ENCODE measurements around the gene DNAJC1. TPM values are rescaled to one million over a fixed set of nuclear protein-coding genes. Genes with fewer than 3 reads are reported as not detected.
A peak's percentile ranks its signal among the peaks of the same experiment; 100 is the strongest.

Gene DNAJC1
- total and polyA plus RNA-seq, 2 experiments from 2014 or later: 32.6 to 57.1 TPM

DNA sequence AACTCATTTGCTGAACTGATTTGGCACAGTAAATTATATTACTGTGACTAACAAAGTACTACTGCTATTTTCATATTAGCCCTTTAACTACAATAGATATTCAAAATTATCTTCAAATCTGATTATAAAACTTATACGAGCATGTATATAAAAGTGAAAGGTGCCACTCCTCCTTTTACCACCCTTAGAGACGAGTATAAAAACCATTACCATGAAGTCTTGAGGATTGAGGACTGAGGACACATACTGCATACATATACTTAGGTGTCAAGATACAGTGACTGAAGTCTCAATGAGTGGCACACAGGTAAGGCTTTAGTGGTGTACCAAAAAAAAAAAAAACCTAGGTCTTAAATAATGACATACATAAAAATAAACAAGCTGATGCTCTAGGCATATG is 98.6 kb downstream of the DNAJC1 start:
- Histone ChIP-seq H3K27me3 (no peaks in the 10 kb centered on the region), H3K4me1 (ENCODE audit: low read depth) (no peaks in the 10 kb centered on the region), H3K9me3 (ENCODE audit: low read depth) (no peaks in the 10 kb centered on the region), H3K27ac (no peak overlapping the region), H3K36me3 (no peaks in the 10 kb centered on the region), H3K4me3 (no peak overlapping the region)
- no peak for DNase-seq (ENCODE audit: low read depth in 1 of 2, low spot score in 1 of 2)
- TF ChIP-seq, protein P1, sequence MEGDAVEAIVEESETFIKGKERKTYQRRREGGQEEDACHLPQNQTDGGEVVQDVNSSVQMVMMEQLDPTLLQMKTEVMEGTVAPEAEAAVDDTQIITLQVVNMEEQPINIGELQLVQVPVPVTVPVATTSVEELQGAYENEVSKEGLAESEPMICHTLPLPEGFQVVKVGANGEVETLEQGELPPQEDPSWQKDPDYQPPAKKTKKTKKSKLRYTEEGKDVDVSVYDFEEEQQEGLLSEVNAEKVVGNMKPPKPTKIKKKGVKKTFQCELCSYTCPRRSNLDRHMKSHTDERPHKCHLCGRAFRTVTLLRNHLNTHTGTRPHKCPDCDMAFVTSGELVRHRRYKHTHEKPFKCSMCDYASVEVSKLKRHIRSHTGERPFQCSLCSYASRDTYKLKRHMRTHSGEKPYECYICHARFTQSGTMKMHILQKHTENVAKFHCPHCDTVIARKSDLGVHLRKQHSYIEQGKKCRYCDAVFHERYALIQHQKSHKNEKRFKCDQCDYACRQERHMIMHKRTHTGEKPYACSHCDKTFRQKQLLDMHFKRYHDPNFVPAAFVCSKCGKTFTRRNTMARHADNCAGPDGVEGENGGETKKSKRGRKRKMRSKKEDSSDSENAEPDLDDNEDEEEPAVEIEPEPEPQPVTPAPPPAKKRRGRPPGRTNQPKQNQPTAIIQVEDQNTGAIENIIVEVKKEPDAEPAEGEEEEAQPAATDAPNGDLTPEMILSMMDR (IDR thresholded peaks at IDR 0.05; ENCODE audit: low read depth, low read length): no peak

DNA sequence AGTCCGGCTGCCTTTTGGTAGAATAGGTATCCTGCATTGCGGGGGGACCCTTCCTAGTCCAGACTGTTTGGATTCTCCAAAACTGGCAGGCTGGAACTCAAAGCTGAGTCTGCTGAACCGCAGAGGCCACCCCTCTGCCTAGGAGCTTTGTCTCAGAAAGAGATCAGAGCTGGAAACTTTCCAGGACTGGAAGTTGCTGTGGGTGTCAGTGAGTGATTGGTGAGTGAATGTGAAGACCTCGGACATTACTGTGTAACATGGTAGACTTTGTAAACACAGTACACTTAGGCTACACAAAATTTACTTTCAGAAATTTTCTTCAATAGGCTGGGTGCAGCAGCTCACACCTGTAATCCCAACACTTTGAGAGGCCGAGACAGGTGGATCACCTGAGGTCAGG is 103.8 kb downstream of the DNAJC1 start:
- H3K4me3 ChIP-seq: no peak overlapping the region
- DNase-seq (ENCODE audit: low read depth in 1 of 2, low spot score in 1 of 2): peak in 1 of 2 donors; percentile 7
- no peaks in the 10 kb centered on the region for H3K36me3 ChIP-seq
- TF ChIP-seq, protein P1 (IDR thresholded peaks at IDR 0.05; ENCODE audit: low read depth, low read length): no peak
- no peaks in the 10 kb centered on the region for H3K4me1 ChIP-seq (ENCODE audit: low read depth)
- H3K27ac ChIP-seq: no peak overlapping the region
- H3K27me3 ChIP-seq: no peaks in the 10 kb centered on the region
- no peaks in the 10 kb centered on the region for H3K9me3 ChIP-seq (ENCODE audit: low read depth)

GRCh38 chr10:21895932-21896331 is 107.6 kb downstream of the DNAJC1 start:
- H3K27me3 ChIP-seq: no peaks in the 10 kb centered on the region
- no peaks in the 10 kb centered on the region for H3K36me3 ChIP-seq
- TF ChIP-seq, protein P1 (IDR thresholded peaks at IDR 0.05; ENCODE audit: low read depth, low read length): no peak
- H3K9me3 ChIP-seq (ENCODE audit: low read depth): no peaks in the 10 kb centered on the region
- DNase-seq (ENCODE audit: low read depth in 1 of 2, low spot score in 1 of 2): no peak
- H3K27ac ChIP-seq: no peak overlapping the region
- no peaks in the 10 kb centered on the region for H3K4me1 ChIP-seq (ENCODE audit: low read depth)
- no peak overlapping the region for H3K4me3 ChIP-seq

GRCh38 chr10:21894648-21895342 is 108.7 kb downstream of the DNAJC1 start:
- Histone ChIP-seq H3K36me3 (no peaks in the 10 kb centered on the region), H3K4me3 (no peak overlapping the region), H3K27me3 (no peaks in the 10 kb centered on the region), H3K9me3 (ENCODE audit: low read depth) (no peaks in the 10 kb centered on the region), H3K4me1 (ENCODE audit: low read depth) (no peaks in the 10 kb centered on the region), H3K27ac (no peak overlapping the region)
- TF ChIP-seq, protein P1 (IDR thresholded peaks at IDR 0.05; ENCODE audit: low read depth, low read length): no peak
- DNase-seq (ENCODE audit: low read depth in 1 of 2, low spot score in 1 of 2): no peak

DNA sequence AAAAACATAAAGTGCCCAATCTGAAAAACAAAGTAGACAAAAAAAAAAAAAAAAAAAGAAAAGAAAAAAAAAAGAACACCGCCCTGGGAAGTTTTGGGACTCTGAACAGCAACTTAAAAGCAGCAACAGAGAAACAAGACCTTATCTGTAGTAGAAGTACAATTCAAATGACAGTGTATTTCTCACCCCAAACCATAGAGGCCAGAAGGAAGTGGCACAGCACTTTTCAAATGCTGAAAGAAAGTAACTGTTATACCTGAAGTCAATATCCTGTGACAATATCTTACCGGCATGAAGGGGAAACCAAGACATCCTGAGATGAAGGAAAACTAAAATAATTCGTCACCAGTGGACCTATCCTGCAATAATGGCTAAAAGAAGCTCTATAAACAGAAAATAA is 112.1 kb downstream of the DNAJC1 start:
- Histone ChIP-seq H3K27ac (no peak overlapping the region), H3K4me3 (no peak overlapping the region), H3K36me3 (no peaks in the 10 kb centered on the region), H3K27me3 (no peaks in the 10 kb centered on the region), H3K4me1 (ENCODE audit: low read depth) (no peaks in the 10 kb centered on the region), H3K9me3 (ENCODE audit: low read depth) (no peaks in the 10 kb centered on the region)
- no peak for DNase-seq (ENCODE audit: low read depth in 1 of 2, low spot score in 1 of 2)
- TF ChIP-seq, protein P1 (IDR thresholded peaks at IDR 0.05; ENCODE audit: low read depth, low read length): no peak
